Activated T-helper 2 cell treated with anti-CD3 and anti-CD28 coated beads, Interferon-gamma antibody, Interleukin-2, Interleukin-4, amounts not matched to agents 10 μg/mL and 5 μg/mL and 100 μg/mL, durations not matched to agents 14 hours and 24 hours and 36 hours (primary cell): Measurements from ENCODE around the gene CKM. TPM values are rescaled to one million over a fixed set of nuclear protein-coding genes. Genes with fewer than 3 reads are reported as not detected.
"Not testable (repeated sequence)": the region's sequence is repeated elsewhere in the genome, so short reads cannot be mapped to it uniquely, and the experiment has no call there.

Source experiments
- DNase-seq: peaks from one replicate; pipeline ENCODE4 v3.0.0; 2021; ENCODE audit warnings: low spot score
- H3K27ac Mint-ChIP-seq: one replicate; pipeline ENCODE4 v1.8.0; 2021; ENCODE audit warnings: mixed read lengths
- H3K27me3 Mint-ChIP-seq: one replicate; pipeline ENCODE4 v1.8.0; 2021; ENCODE audit warnings: low read depth, mixed read lengths
- H3K36me3 Mint-ChIP-seq: one replicate; pipeline ENCODE4 v1.8.0; 2021; ENCODE audit warnings: low read depth, mixed read lengths
- H3K4me1 Mint-ChIP-seq: one replicate; pipeline ENCODE4 v1.8.0; 2021; ENCODE audit warnings: low read depth, mixed read lengths
- H3K4me3 Mint-ChIP-seq: one replicate; pipeline ENCODE4 v1.8.0; 2021; ENCODE audit warnings: low read depth, mild to moderate bottlenecking, moderate library complexity, mixed read lengths
- H3K9me3 Mint-ChIP-seq: one replicate; pipeline ENCODE4 v1.8.0; 2021; ENCODE audit warnings: mixed read lengths
- intact Hi-C: fragments of 100-400 bp; cut with micrococcal nuclease; formaldehyde crosslinking; loops from one replicate; pipeline ENCODE4 v1.15.1; 2023
- total RNA-seq: library from RNA; stranded (reverse); gene quantifications from 2 replicates; pipeline ENCODE4 v1.2.3, GENCODE V29; 2022

The CKM gene
- total RNA-seq, 1 donor from 2014 or later: not detected

DNA sequence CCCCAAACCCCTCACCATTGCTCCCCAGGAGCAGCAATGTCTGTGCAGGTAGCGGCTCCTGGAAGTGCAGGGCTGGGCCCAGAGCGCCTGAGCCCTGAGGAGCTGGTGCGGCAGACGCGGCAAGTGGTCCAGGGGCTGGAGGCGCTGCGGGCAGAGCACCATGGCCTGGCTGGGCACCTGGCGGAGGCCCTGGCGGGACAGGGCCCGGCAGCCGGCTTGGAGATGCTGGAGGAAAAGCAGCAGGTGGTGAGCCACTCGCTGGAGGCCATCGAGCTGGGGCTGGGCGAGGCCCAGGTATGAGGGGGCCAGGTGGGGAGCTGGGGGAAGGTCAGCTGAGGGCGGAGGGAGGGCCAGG lies 22.8 kb upstream of the CKM start:
- no peaks in the 10 kb centered on the region for H3K27me3 Mint-ChIP-seq
- DNase-seq: no peak
- intact Hi-C loops: no loop called here
- H3K36me3 Mint-ChIP-seq: no peaks in the 10 kb centered on the region
- no peaks in the 10 kb centered on the region for H3K4me1 Mint-ChIP-seq
- H3K4me3 Mint-ChIP-seq: no peak overlapping the region
- H3K9me3 Mint-ChIP-seq: no peaks in the 10 kb centered on the region
- H3K27ac Mint-ChIP-seq: no peak overlapping the region

GRCh38 chr19:45344621-45345505 lies 22.2 kb upstream of the CKM start:
- Mint-ChIP-seq H3K4me3 (no peak overlapping the region), H3K4me1 (no peaks in the 10 kb centered on the region), H3K27me3 (peaks cover 3% of the 10 kb centered on the region), H3K36me3 (no peaks in the 10 kb centered on the region), H3K27ac (no peak overlapping the region), H3K9me3 (no peaks in the 10 kb centered on the region)
- intact Hi-C loops: no loop called here
- DNase-seq: no peak

GRCh38 chr19:45342911-45343310 lies 20.2 kb upstream of the CKM start:
- H3K4me3 Mint-ChIP-seq: no peak overlapping the region
- peaks cover 3% of the 10 kb centered on the region for H3K27me3 Mint-ChIP-seq
- DNase-seq: no peak
- no peak overlapping the region for H3K27ac Mint-ChIP-seq
- intact Hi-C loops: no loop called here
- no peaks in the 10 kb centered on the region for H3K4me1 Mint-ChIP-seq
- H3K9me3 Mint-ChIP-seq: no peaks in the 10 kb centered on the region
- H3K36me3 Mint-ChIP-seq: no peaks in the 10 kb centered on the region

DNA sequence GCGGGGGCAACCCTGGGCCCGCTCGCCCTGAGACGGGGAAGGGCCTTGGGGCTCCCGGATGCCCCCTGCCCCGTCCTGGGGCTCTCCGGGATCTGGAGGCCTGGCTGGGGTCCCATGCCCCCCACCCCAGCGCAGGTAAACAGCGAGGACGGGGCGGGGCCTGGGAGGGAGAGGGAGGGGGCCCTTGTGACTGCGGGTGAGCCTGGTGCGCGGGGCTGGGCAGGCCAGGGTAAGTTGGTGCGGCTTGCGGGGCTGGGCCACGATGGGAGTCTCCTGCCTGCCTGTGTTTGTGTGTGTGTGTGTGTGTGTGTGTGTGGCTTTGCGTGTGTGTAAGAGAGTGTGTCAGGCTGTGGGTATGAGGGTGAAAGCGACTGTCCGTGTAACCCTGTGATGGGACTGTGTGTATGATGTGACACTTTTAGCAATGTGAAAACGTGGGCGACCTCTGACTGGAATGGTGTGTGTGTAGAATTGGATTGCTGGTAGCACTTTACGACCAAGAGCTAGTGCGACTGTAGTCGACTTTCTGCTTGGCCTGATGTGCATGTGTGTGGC lies 18.3 kb upstream of the CKM start:
- Mint-ChIP-seq H3K27ac (no peak overlapping the region), H3K4me3 (no peak overlapping the region), H3K9me3 (no peaks in the 10 kb centered on the region), H3K4me1 (no peaks in the 10 kb centered on the region), H3K36me3 (no peaks in the 10 kb centered on the region), H3K27me3 (peaks cover 5% of the 10 kb centered on the region)
- intact Hi-C loops: no loop called here
- no peak for DNase-seq

- Mint-ChIP-seq H3K4me1 (no peaks in the 10 kb centered on the region), H3K27me3 (peaks cover 5% of the 10 kb centered on the region), H3K9me3 (no peaks in the 10 kb centered on the region), H3K4me3 (peak within 1 kb of the TSS; percentile 51), H3K36me3 (no peaks in the 10 kb centered on the region), H3K27ac (no peak within 1 kb of the TSS)
- DNase-seq: peak; percentile 16
- intact Hi-C loops: no loop called here
Measured at GRCh38 chr19:45340232-45340898, 17.7 kb upstream of the CKM start, which contains the start of gene KLC3. Gene KLC3 (plus strand): TSS chr19:45340750. CDS start chr19:45345542, 4,792 bp downstream.

GRCh38 chr19:45339629-45340028 lies 17.0 kb upstream of the CKM start:
- Mint-ChIP-seq H3K4me3 (no peak overlapping the region), H3K27me3 (peaks cover 5% of the 10 kb centered on the region), H3K27ac (no peak overlapping the region), H3K9me3 (no peaks in the 10 kb centered on the region), H3K4me1 (no peaks in the 10 kb centered on the region), H3K36me3 (no peaks in the 10 kb centered on the region)
- intact Hi-C loops: loop anchor here (2.0 kb wide), 1 partner anchor 89 kb away; the partner anchor contains the start of gene MARK4
- DNase-seq: no peak

DNA sequence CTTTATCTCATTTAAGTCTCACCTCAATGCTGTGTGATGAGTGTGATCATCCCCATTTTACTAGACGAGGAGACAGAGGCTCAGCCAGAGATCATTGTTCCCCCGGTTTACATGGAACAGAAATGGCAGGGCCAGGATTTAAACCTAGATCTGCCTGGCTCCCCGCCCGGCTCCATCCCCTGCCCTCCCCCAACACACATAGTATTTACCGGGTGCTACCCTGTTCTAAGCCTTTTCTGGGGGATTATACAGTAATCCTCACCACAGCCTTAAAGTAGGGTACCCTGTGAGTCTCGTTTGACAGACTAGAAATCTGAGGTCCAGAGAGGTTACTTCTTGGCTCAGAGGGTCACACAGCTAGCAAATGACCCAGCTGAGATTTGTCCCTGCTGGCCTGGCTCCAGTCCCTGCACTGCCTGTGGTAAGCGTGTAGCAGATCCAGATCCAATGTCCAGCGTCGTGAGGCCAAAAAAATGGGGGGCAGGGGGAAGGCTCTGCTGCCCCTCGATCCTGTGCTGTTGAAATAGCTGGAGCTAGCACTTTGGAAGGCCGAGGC lies 14.1 kb upstream of the CKM start:
- no peaks in the 10 kb centered on the region for H3K4me1 Mint-ChIP-seq
- no peak overlapping the region for H3K4me3 Mint-ChIP-seq
- DNase-seq: no peak
- no peak overlapping the region for H3K27ac Mint-ChIP-seq
- H3K36me3 Mint-ChIP-seq: no peaks in the 10 kb centered on the region
- peaks cover 5% of the 10 kb centered on the region for H3K27me3 Mint-ChIP-seq
- intact Hi-C loops: no loop called here
- H3K9me3 Mint-ChIP-seq: no peaks in the 10 kb centered on the region

DNA sequence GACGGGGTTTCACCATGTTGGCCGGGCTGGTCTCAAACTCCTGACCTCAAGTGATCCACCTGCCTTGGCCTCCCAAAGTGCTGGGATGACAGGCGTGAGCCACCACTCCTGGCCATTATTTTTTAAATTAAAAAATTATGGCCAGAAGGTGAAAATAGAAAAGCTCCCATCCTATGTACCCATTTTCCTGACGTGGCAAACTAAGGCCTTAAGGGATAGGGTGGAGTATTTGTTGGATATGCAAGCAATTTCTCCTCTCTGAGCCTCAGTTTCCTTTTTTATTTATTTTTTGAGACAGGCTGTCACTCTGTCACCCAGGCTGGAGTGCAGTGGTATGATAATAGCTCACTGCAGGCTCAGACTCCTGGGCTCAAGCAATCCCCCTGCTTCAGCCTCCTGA lies 12.2 kb upstream of the CKM start:
- H3K4me1 Mint-ChIP-seq, H3K36me3 Mint-ChIP-seq, H3K27ac Mint-ChIP-seq, H3K9me3 Mint-ChIP-seq, H3K4me3 Mint-ChIP-seq, intact Hi-C loops, DNase-seq, H3K27me3 Mint-ChIP-seq: not testable (repeated sequence)

- peaks cover 2% of the 10 kb centered on the region for H3K27me3 Mint-ChIP-seq
- H3K4me3 Mint-ChIP-seq: no peak overlapping the region
- H3K4me1 Mint-ChIP-seq: no peaks in the 10 kb centered on the region
- no peaks in the 10 kb centered on the region for H3K9me3 Mint-ChIP-seq
- no peak for DNase-seq
- H3K27ac Mint-ChIP-seq: no peak overlapping the region
- H3K36me3 Mint-ChIP-seq: no peaks in the 10 kb centered on the region
- intact Hi-C loops: no loop called here
Measured at GRCh38 chr19:45333609-45334303, 11.1 kb upstream of the CKM start.

- DNase-seq: no peak
- H3K9me3 Mint-ChIP-seq: no peaks in the 10 kb centered on the region
- H3K27ac Mint-ChIP-seq: no peak overlapping the region
- H3K4me3 Mint-ChIP-seq: no peak overlapping the region
- intact Hi-C loops: no loop called here
- no peaks in the 10 kb centered on the region for H3K27me3 Mint-ChIP-seq
- H3K36me3 Mint-ChIP-seq: no peaks in the 10 kb centered on the region
- H3K4me1 Mint-ChIP-seq: no peaks in the 10 kb centered on the region
Measured at GRCh38 chr19:45331411-45331810, 8.7 kb upstream of the CKM start.

DNA sequence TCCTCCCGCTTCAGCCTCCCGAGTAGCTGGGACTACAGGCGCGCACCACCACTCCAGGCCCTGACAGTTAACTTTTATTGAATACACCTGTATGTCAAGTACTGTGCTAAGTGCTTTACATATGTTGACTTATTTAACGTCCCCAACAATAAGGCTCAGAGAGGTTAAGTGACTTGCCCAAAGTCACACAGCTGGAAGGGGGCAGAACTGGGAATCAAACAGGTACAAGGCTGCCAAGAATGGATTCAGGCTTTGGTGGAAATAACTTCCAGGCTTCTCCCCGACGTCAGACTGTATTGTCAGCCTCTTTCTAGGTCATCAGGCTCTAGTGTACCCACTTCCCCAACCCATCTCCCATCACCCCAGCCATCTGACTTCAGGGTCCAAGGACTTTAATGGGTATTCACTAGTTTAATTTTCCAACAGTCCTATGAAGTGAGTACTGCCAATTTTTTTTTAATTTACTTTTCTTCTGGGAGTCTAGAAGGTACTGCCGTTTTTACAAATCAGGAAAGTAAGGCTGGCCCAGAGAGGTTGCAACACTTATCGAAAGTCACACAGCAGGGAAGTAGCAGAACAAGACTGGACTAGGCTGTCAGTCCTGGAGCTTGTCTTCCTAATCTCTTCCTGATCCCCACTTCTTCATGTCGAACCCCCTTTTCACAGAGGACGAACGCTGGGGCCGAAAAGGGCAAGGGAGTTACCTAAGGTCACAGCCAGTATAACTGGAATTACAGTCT lies 4.9 kb upstream of the CKM start:
- Mint-ChIP-seq H3K27me3 (peaks cover 17% of the 10 kb centered on the region), H3K27ac (no peak overlapping the region), H3K36me3 (no peaks in the 10 kb centered on the region), H3K9me3 (no peaks in the 10 kb centered on the region), H3K4me1 (peaks cover 2% of the 10 kb centered on the region), H3K4me3 (no peak overlapping the region)
- no peak for DNase-seq
- intact Hi-C loops: no loop called here

GRCh38 chr19:45324349-45324907 lies 1.8 kb upstream of the CKM start:
- Mint-ChIP-seq H3K36me3 (no peaks in the 10 kb centered on the region), H3K9me3 (no peaks in the 10 kb centered on the region), H3K27me3 (peaks cover 22% of the 10 kb centered on the region), H3K27ac (no peak overlapping the region), H3K4me3 (no peak overlapping the region), H3K4me1 (peaks cover 2% of the 10 kb centered on the region)
- intact Hi-C loops: no loop called here
- DNase-seq: no peak
